Ovary (tissue), 3 donors: ENCODE results near the gene SLC33A1.

Source experiments
- CTCF ChIP-seq, 3 donors: fragments of 450-650 bp in 2 of 3; fragments of 200-600 bp in 1 of 3; IDR thresholded peaks; one replicate each; pipeline versions ENCODE4 v1.5.1 to v1.8.0; 2016 to 2022; ENCODE audit warnings: antibody characterized with exemption in 3 of 3, mild to moderate bottlenecking in 1 of 3
- EP300 ChIP-seq: sonication (generic); formaldehyde crosslinking; IDR thresholded peaks from one replicate; pipeline ENCODE4 v1.6.1; 2017; ENCODE audit warnings: antibody characterized with exemption
- POLR2A ChIP-seq: fragments of 450-650 bp; IDR thresholded peaks from one replicate; pipeline ENCODE4 v1.6.1; 2017; ENCODE audit warnings: antibody characterized with exemption, mild to moderate bottlenecking, moderate library complexity
- donor health status: DM: no; HTN: no; CAD: no.

DNA sequence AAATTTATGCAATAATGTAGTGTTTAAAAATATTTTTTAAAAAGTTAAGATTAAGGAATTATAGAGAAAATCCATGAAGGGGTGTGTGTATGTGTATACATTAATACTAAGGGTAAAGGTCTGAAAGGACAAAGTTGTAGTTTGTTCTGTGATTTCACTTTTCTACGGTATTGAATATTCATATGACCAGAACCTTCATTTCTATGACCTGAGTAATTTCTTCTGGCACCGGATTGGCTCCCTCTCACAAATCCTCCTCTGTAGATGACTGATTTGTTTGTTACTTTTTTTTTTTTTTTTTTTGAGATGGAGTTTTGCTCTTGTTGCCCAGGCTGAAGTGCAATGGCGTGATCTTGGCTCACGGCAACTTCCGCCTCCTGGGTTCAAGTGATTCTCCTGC is 37.1 kb upstream of the SLC33A1 start:
- TF ChIP-seq CTCF (IDR thresholded peaks at IDR 0.05) (no peak), POLR2A (no peak), EP300 (no peak)
